Measurements from ENCODE around the gene RNU1-3.
"Not testable (repeated sequence)": the region's sequence is repeated elsewhere in the genome, so short reads cannot be mapped to it uniquely, and the experiment has no call there.

DNA sequence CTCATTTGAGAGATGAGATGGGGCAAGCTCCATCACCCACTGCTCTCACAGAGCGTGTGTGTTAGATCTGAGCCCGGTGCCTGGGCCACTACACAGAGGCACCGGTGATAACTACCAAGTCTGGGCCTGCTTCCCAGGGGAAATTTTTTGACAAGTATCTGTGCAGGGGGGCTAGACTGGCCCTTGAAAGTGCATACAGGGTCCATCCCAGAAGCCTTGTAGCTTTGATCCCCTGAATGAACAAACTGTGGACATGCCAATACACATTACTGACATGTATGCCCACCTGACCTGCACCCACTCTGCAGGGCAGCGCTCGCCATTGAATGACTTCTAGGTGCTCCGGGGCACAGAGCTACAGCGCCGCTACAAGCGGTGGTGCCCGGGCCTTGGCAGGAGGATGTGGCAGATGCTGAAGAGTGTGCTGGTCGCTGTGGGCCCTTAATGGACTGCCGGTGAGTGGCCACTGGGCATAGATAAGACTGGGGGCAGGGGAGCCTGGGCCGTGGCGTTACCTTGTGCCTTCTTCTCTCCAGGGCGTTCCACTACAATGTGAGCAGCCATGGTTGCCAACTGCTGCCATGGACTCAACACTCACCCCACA is 20.6 kb downstream of the RNU1-3 start:
- TF ChIP-seq, protein P1, sequence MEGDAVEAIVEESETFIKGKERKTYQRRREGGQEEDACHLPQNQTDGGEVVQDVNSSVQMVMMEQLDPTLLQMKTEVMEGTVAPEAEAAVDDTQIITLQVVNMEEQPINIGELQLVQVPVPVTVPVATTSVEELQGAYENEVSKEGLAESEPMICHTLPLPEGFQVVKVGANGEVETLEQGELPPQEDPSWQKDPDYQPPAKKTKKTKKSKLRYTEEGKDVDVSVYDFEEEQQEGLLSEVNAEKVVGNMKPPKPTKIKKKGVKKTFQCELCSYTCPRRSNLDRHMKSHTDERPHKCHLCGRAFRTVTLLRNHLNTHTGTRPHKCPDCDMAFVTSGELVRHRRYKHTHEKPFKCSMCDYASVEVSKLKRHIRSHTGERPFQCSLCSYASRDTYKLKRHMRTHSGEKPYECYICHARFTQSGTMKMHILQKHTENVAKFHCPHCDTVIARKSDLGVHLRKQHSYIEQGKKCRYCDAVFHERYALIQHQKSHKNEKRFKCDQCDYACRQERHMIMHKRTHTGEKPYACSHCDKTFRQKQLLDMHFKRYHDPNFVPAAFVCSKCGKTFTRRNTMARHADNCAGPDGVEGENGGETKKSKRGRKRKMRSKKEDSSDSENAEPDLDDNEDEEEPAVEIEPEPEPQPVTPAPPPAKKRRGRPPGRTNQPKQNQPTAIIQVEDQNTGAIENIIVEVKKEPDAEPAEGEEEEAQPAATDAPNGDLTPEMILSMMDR (IDR thresholded peaks at IDR 0.05; ENCODE audit: insufficient read depth, low read length), result not testable (repeated sequence)
- TF ChIP-seq, protein P2, sequence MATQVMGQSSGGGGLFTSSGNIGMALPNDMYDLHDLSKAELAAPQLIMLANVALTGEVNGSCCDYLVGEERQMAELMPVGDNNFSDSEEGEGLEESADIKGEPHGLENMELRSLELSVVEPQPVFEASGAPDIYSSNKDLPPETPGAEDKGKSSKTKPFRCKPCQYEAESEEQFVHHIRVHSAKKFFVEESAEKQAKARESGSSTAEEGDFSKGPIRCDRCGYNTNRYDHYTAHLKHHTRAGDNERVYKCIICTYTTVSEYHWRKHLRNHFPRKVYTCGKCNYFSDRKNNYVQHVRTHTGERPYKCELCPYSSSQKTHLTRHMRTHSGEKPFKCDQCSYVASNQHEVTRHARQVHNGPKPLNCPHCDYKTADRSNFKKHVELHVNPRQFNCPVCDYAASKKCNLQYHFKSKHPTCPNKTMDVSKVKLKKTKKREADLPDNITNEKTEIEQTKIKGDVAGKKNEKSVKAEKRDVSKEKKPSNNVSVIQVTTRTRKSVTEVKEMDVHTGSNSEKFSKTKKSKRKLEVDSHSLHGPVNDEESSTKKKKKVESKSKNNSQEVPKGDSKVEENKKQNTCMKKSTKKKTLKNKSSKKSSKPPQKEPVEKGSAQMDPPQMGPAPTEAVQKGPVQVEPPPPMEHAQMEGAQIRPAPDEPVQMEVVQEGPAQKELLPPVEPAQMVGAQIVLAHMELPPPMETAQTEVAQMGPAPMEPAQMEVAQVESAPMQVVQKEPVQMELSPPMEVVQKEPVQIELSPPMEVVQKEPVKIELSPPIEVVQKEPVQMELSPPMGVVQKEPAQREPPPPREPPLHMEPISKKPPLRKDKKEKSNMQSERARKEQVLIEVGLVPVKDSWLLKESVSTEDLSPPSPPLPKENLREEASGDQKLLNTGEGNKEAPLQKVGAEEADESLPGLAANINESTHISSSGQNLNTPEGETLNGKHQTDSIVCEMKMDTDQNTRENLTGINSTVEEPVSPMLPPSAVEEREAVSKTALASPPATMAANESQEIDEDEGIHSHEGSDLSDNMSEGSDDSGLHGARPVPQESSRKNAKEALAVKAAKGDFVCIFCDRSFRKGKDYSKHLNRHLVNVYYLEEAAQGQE (IDR thresholded peaks at IDR 0.05; ENCODE audit: insufficient replicate concordance, low read depth), result not testable (repeated sequence)
- not testable (repeated sequence) for TF ChIP-seq POLR2AphosphoS5 (IDR thresholded peaks at IDR 0.05; ENCODE audit: low read depth)
